Effector memory CD4-positive, alpha-beta T cell (primary cell): ENCODE data around the gene SUMF1.

Experiments
- DNase-seq, 3 donors: peaks; one replicate each; pipeline ENCODE4 v3.0.0-alpha.2; 2020
- H3K27ac ChIP-seq: 2 replicates; pipeline ENCODE4 v1.7.0; 2013; ENCODE audit warnings: mild to moderate bottlenecking, low read length, moderate library complexity; ENCODE audit not compliant: insufficient read depth, poor library complexity, severe bottlenecking
- H3K27me3 ChIP-seq: replicated peaks from 2 replicates; pipeline ENCODE4 v1.7.0; 2013; ENCODE audit warnings: mild to moderate bottlenecking, low read length; ENCODE audit not compliant: insufficient read depth, control insufficient read depth, poor library complexity, severe bottlenecking
- H3K36me3 ChIP-seq: 2 replicates; pipeline ENCODE4 v1.7.0; 2013; ENCODE audit warnings: mild to moderate bottlenecking, low read length, moderate library complexity; ENCODE audit not compliant: control insufficient read depth, insufficient read depth
- H3K4me1 ChIP-seq: 2 replicates; pipeline ENCODE4 v1.7.0; 2013; ENCODE audit warnings: low read length, mild to moderate bottlenecking; ENCODE audit not compliant: control insufficient read depth, insufficient read depth, poor library complexity, severe bottlenecking
- H3K4me3 ChIP-seq: 2 replicates; pipeline ENCODE4 v1.7.0; 2013; ENCODE audit warnings: low read length, low read depth, mild to moderate bottlenecking; ENCODE audit not compliant: insufficient read depth, poor library complexity, severe bottlenecking
- H3K9me3 ChIP-seq: 2 replicates; pipeline ENCODE4 v1.7.0; 2013; ENCODE audit warnings: mild to moderate bottlenecking, low read length, moderate library complexity; ENCODE audit not compliant: control insufficient read depth

Gene SUMF1

DNA sequence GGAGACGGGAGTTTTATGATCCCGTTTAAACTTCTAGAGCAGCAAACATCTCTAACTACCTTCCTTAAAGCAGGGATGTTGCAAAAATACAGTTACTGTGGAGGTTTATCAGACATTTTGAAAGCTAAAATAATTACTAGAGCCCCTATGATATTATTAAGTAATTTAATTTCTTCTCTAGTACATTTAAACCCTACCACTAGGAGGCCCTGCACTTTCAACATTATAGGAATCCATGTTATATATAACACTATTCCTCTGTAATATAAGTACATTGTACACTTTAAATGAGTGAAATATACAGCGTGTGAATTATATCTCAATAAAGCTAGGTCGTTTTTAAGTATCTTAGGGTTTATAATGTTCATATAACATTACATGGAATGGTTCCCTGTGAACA is 152.4 kb downstream of the SUMF1 start:
- H3K9me3 ChIP-seq, result no peaks in the 10 kb centered on the region
- no peak overlapping the region for H3K27ac ChIP-seq
- no peak for DNase-seq
- no peak overlapping the region for H3K4me3 ChIP-seq
- H3K36me3 ChIP-seq, result peaks cover 7% of the 10 kb centered on the region
- H3K27me3 ChIP-seq, result no peaks in the 10 kb centered on the region
- H3K4me1 ChIP-seq, result no peaks in the 10 kb centered on the region

DNA sequence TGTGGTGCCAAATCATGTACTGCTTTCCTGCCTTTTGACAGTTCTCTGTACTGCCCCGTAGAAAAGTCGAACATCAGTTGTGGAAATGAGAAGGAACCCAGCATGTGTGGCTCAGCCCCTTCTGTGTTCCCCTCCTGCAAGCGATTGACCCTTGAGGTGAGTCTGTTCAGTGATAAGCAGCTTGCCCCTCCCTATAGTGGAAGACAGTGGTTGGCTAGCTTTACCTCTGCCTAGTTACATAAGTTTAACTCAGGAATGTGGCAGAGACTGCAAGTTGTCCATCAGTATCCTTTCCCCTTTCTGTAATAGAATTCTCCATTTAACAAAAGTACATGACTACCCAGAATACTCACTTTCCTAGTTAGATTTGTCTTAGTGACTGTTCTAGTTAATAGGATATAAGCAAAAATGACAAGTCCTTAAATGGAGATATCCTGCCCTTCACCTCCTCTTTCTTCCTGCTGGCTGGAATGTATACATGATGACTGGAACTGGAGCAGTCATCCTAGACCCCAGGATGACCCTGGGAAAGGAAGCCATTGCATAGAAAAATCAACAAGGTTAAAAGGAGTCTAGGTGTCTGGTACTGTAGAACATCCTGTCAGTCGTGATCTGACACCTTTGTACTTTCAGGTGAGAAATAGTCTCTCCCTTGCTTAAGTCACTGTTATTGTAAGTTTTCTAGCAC is 153.3 kb downstream of the SUMF1 start:
- Histone ChIP-seq H3K36me3 (peaks cover 7% of the 10 kb centered on the region), H3K27ac (no peak overlapping the region), H3K27me3 (no peaks in the 10 kb centered on the region), H3K9me3 (no peaks in the 10 kb centered on the region), H3K4me1 (no peaks in the 10 kb centered on the region), H3K4me3 (no peak overlapping the region)
- no peak for DNase-seq

DNA sequence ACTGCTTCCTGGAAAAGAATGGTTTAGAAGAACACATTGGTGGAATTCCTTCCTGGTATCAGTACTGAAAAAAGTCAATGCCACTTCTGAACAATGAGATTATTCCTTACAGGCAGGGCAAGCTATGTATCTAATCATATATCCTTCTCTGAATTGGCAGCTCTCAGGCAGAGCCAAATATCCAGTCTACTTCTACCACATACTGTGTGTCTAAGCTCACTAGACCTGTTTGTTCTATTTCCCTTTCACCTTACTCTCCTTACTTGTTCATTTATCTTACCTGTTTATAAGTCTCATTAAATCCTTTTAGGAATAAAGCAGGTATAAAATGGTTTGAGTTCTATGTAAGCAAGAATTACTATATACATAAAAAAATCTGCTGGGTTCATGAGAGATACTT is 155.6 kb downstream of the SUMF1 start:
- no peaks in the 10 kb centered on the region for H3K4me1 ChIP-seq
- H3K4me3 ChIP-seq, result no peak overlapping the region
- H3K36me3 ChIP-seq, result peaks cover under 1% of the 10 kb centered on the region
- no peak for DNase-seq
- no peaks in the 10 kb centered on the region for H3K9me3 ChIP-seq
- no peak overlapping the region for H3K27ac ChIP-seq
- no peaks in the 10 kb centered on the region for H3K27me3 ChIP-seq
